HAP-1 (cell line): ENCODE measurements around the gene UBC.

Experiments used
- DNase-seq, 2 experiments: peaks; one replicate each; pipeline ENCODE4 v3.0.0-alpha.2; 2016 to 2020; ENCODE audit warnings: low spot score in 2 of 2
- H3K27me3 ChIP-seq: fragments of 250-450 bp; sonication (Bioruptor Pico); 2 replicates; pipeline ENCODE4 v1.5.1; 2020; ENCODE audit warnings: low read depth, mild to moderate bottlenecking, moderate library complexity
- H3K36me3 ChIP-seq: fragments of 250-450 bp; sonication (Bioruptor Pico); replicated peaks from 2 replicates; pipeline ENCODE4 v1.5.1; 2020; ENCODE audit warnings: mild to moderate bottlenecking
- H3K4me1 ChIP-seq: fragments of 250-450 bp; sonication (Bioruptor Pico); 2 replicates; pipeline ENCODE4 v1.5.1; 2020; ENCODE audit warnings: mild to moderate bottlenecking
- H3K4me3 ChIP-seq: fragments of 250-450 bp; sonication (Bioruptor Pico); 2 replicates; pipeline ENCODE4 v1.5.1; 2020; ENCODE audit warnings: mild to moderate bottlenecking, moderate library complexity
- H3K9me3 ChIP-seq: fragments of 250-450 bp; sonication (Bioruptor Pico); 2 replicates; pipeline ENCODE4 v1.5.1; 2020; ENCODE audit warnings: mild to moderate bottlenecking, moderate library complexity
- in situ Hi-C: fragments of 300-500 bp; cut with MboI; formaldehyde crosslinking; loops from 3 replicates; pipeline ENCODE4 v1.14.3; 2020; ENCODE audit warnings: low sequenced_read_pairs, inconsistent platforms, mixed read lengths

The UBC gene

GRCh38 chr12:124875803-124876132, 38.7 kb downstream of the UBC start:
- in situ Hi-C loops: no loop called here
- H3K9me3 ChIP-seq: no peaks in the 10 kb centered on the region

GRCh38 chr12:124874988-124875802, 39.3 kb downstream of the UBC start:
- H3K4me3 ChIP-seq: no peak overlapping the region

More at GRCh38 chr12:124875803-124876132, 38.7 kb downstream of the UBC start:
- no peak for DNase-seq
- H3K4me3 ChIP-seq: no peak overlapping the region
- H3K27me3 ChIP-seq: no peaks in the 10 kb centered on the region
- H3K36me3 ChIP-seq: no peaks in the 10 kb centered on the region
- no peaks in the 10 kb centered on the region for H3K4me1 ChIP-seq

GRCh38 chr12:124874188-124874587, 40.3 kb downstream of the UBC start:
- no peak for DNase-seq
- Histone ChIP-seq H3K36me3 (no peaks in the 10 kb centered on the region), H3K4me1 (no peaks in the 10 kb centered on the region), H3K27me3 (no peaks in the 10 kb centered on the region), H3K4me3 (no peak overlapping the region), H3K9me3 (no peaks in the 10 kb centered on the region)
- in situ Hi-C loops: no loop called here

More at GRCh38 chr12:124874988-124875802, 39.3 kb downstream of the UBC start:
- Histone ChIP-seq H3K9me3 (no peaks in the 10 kb centered on the region), H3K27me3 (no peaks in the 10 kb centered on the region), H3K4me1 (no peaks in the 10 kb centered on the region), H3K36me3 (no peaks in the 10 kb centered on the region)
- in situ Hi-C loops: no loop called here
- no peak for DNase-seq

GRCh38 chr12:124872068-124872719, 42.3 kb downstream of the UBC start:
- H3K9me3 ChIP-seq: no peaks in the 10 kb centered on the region
- no peaks in the 10 kb centered on the region for H3K36me3 ChIP-seq
- no peak overlapping the region for H3K4me3 ChIP-seq
- no peaks in the 10 kb centered on the region for H3K27me3 ChIP-seq
- H3K4me1 ChIP-seq: no peaks in the 10 kb centered on the region
- no peak for DNase-seq
- in situ Hi-C loops: no loop called here

- in situ Hi-C loops: no loop called here
- Histone ChIP-seq H3K4me3 (no peak overlapping the region), H3K4me1 (no peaks in the 10 kb centered on the region), H3K36me3 (no peaks in the 10 kb centered on the region), H3K27me3 (no peaks in the 10 kb centered on the region), H3K9me3 (no peaks in the 10 kb centered on the region)
- DNase-seq: no peak
These were observed 43.2 kb downstream of the UBC start for GRCh38 chr12:124871297-124871696.

- Histone ChIP-seq H3K4me1 (no peaks in the 10 kb centered on the region), H3K27me3 (no peaks in the 10 kb centered on the region), H3K4me3 (no peak overlapping the region), H3K36me3 (no peaks in the 10 kb centered on the region), H3K9me3 (no peaks in the 10 kb centered on the region)
- no peak for DNase-seq
- in situ Hi-C loops: no loop called here
These were observed 43.9 kb downstream of the UBC start for GRCh38 chr12:124870515-124870914.

- no peak overlapping the region for H3K4me3 ChIP-seq
- H3K9me3 ChIP-seq: peaks cover 4% of the 10 kb centered on the region; the same call in 1 of the 2 replicates
- H3K36me3 ChIP-seq: no peaks in the 10 kb centered on the region
- DNase-seq: no peak
- H3K27me3 ChIP-seq: no peaks in the 10 kb centered on the region
- peaks cover 3% of the 10 kb centered on the region for H3K4me1 ChIP-seq
- in situ Hi-C loops: no loop called here
These were observed 45.3 kb downstream of the UBC start for GRCh38 chr12:124869059-124869665.

- Histone ChIP-seq H3K4me1 (peaks cover 6% of the 10 kb centered on the region), H3K4me3 (no peak overlapping the region), H3K27me3 (no peaks in the 10 kb centered on the region), H3K9me3 (peaks cover 4% of the 10 kb centered on the region; the same call in 1 of the 2 replicates), H3K36me3 (no peaks in the 10 kb centered on the region)
- in situ Hi-C loops: no loop called here
- DNase-seq: no peak
These were observed 46.0 kb downstream of the UBC start for GRCh38 chr12:124868252-124869058.

- Histone ChIP-seq H3K4me1 (peaks cover 7% of the 10 kb centered on the region), H3K27me3 (no peaks in the 10 kb centered on the region), H3K4me3 (no peak overlapping the region), H3K36me3 (no peaks in the 10 kb centered on the region), H3K9me3 (peaks cover 4% of the 10 kb centered on the region; the same call in 1 of the 2 replicates)
- DNase-seq: no peak
- in situ Hi-C loops: no loop called here
These were observed 47.0 kb downstream of the UBC start for GRCh38 chr12:124867401-124867930.

GRCh38 chr12:124866883-124867400, 47.5 kb downstream of the UBC start:
- peaks cover 3% of the 10 kb centered on the region for H3K36me3 ChIP-seq
- peaks cover 12% of the 10 kb centered on the region for H3K4me1 ChIP-seq
- in situ Hi-C loops: no loop called here
- H3K27me3 ChIP-seq: no peaks in the 10 kb centered on the region
- no peak overlapping the region for H3K4me3 ChIP-seq
- no peak for DNase-seq
- peaks cover 4% of the 10 kb centered on the region; the same call in 1 of the 2 replicates for H3K9me3 ChIP-seq

- peaks cover 4% of the 10 kb centered on the region; the same call in 1 of the 2 replicates for H3K9me3 ChIP-seq
- no peaks in the 10 kb centered on the region for H3K27me3 ChIP-seq
- no peak overlapping the region for H3K4me3 ChIP-seq
- in situ Hi-C loops: no loop called here
- peaks cover 16% of the 10 kb centered on the region for H3K4me1 ChIP-seq
- peaks cover 8% of the 10 kb centered on the region for H3K36me3 ChIP-seq
- no peak for DNase-seq
These were observed 48.1 kb downstream of the UBC start for GRCh38 chr12:124866195-124866882.

- in situ Hi-C loops: no loop called here
- peaks cover 13% of the 10 kb centered on the region for H3K36me3 ChIP-seq
- DNase-seq: no peak
These were observed 48.7 kb downstream of the UBC start for GRCh38 chr12:124865728-124866127.

More at GRCh38 chr12:124865728-124866127, 48.7 kb downstream of the UBC start:
- H3K27me3 ChIP-seq: no peaks in the 10 kb centered on the region
- peaks cover 4% of the 10 kb centered on the region; the same call in 1 of the 2 replicates for H3K9me3 ChIP-seq
- H3K4me3 ChIP-seq: no peak overlapping the region
- peaks cover 22% of the 10 kb centered on the region for H3K4me1 ChIP-seq
